Suprapubic skin (tissue), 3 donors: ENCODE data around the gene CPXM1.

Experiments
- EP300 ChIP-seq: sonication (generic); formaldehyde crosslinking; IDR thresholded peaks from one replicate; pipeline ENCODE4 v1.6.1; 2017; ENCODE audit warnings: antibody characterized with exemption
- POLR2A ChIP-seq, 2 donors: fragments of 450-650 bp; IDR thresholded peaks; one replicate each; pipeline ENCODE4 v1.6.1; 2017; ENCODE audit warnings: antibody characterized with exemption in 2 of 2, mild to moderate bottlenecking in 2 of 2, moderate library complexity in 2 of 2
- TF ChIP-seq, protein P1 (sequence below), 2 donors: fragments of 200-600 bp in 1 of 2; fragments of 450-650 bp in 1 of 2; sonication (generic) in 1 of 2; IDR thresholded peaks; one replicate each; pipeline ENCODE4 v1.5.1; 2016 to 2019; ENCODE audit warnings: antibody characterized with exemption in 2 of 2, mild to moderate bottlenecking in 1 of 2, moderate library complexity in 1 of 2

GRCh38 chr20:2799271-2799670, 1.2 kb downstream of the CPXM1 start:
- TF ChIP-seq, protein P1, sequence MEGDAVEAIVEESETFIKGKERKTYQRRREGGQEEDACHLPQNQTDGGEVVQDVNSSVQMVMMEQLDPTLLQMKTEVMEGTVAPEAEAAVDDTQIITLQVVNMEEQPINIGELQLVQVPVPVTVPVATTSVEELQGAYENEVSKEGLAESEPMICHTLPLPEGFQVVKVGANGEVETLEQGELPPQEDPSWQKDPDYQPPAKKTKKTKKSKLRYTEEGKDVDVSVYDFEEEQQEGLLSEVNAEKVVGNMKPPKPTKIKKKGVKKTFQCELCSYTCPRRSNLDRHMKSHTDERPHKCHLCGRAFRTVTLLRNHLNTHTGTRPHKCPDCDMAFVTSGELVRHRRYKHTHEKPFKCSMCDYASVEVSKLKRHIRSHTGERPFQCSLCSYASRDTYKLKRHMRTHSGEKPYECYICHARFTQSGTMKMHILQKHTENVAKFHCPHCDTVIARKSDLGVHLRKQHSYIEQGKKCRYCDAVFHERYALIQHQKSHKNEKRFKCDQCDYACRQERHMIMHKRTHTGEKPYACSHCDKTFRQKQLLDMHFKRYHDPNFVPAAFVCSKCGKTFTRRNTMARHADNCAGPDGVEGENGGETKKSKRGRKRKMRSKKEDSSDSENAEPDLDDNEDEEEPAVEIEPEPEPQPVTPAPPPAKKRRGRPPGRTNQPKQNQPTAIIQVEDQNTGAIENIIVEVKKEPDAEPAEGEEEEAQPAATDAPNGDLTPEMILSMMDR (IDR thresholded peaks at IDR 0.05) = no peak
- TF ChIP-seq POLR2A (IDR thresholded peaks at IDR 0.05) = no peak
- no peak for TF ChIP-seq EP300
